A549 treated with AZD2906 at 1 μM for 4 hours (cell line): ENCODE data around the gene SUMO3. TPM values are rescaled to one million over a fixed set of nuclear protein-coding genes. Genes with fewer than 3 reads are reported as not detected.

Experiments
- total RNA-seq: library from RNA; stranded (reverse); fragments of 200-300 nt; extraction: Qiagen RNA extraction; gene quantifications from 5 replicates; pipeline ENCODE4 v1.2.3, GENCODE V29; 2022

SUMO3 gene
- 59.2 to 68.0 TPM (median 64.4 TPM) in 5 replicates for total RNA-seq

GRCh38 chr21:44817914-44818639 is at the start of gene SUMO3:
Gene SUMO3, minus strand, starts transcription at chr21:44818062. Its CDS starts 94 bp downstream, at chr21:44817968.

GRCh38 chr21:44801468-44802395 is 16.1 kb downstream of the SUMO3 start, which contains the start of gene UBE2G2:
Gene UBE2G2, minus strand, starts transcription at chr21:44801820. Its CDS starts 72 bp downstream, at chr21:44801748.

Other genes with a start within 250 kb of the SUMO3 start
- not detected in 5 replicates for gene KRTAP10-4, start 244.3 kb downstream of the SUMO3 start, total RNA-seq
- gene KRTAP10-5, start 237.5 kb downstream of the SUMO3 start, total RNA-seq, result not detected in 5 replicates
- not detected in 5 replicates for gene KRTAP10-6, start 225.6 kb downstream of the SUMO3 start, total RNA-seq
- gene KRTAP10-7, start 217.5 kb downstream of the SUMO3 start, total RNA-seq, result not detected in 5 replicates
- not detected in 5 replicates for gene KRTAP10-8, start 206.0 kb downstream of the SUMO3 start, total RNA-seq
- not detected in 5 replicates for gene KRTAP10-9, start 191.0 kb downstream of the SUMO3 start, total RNA-seq
- not detected in 5 replicates for gene KRTAP10-10, start 180.7 kb downstream of the SUMO3 start, total RNA-seq
- gene KRTAP10-11, start 171.6 kb downstream of the SUMO3 start, total RNA-seq, result not detected in 5 replicates
- gene KRTAP12-4, start 163.4 kb downstream of the SUMO3 start, total RNA-seq, result not detected in 5 replicates
- gene KRTAP12-3, start 160.1 kb downstream of the SUMO3 start, total RNA-seq, result not detected in 5 replicates
- not detected in 5 replicates for gene KRTAP12-2, start 151.1 kb downstream of the SUMO3 start, total RNA-seq
- gene KRTAP12-1, start 135.9 kb downstream of the SUMO3 start, total RNA-seq, result not detected in 5 replicates
- not detected in 5 replicates for gene KRTAP10-12, start 120.9 kb downstream of the SUMO3 start, total RNA-seq
- gene TSPEAR, start 106.5 kb downstream of the SUMO3 start, total RNA-seq, result not detected in 5 replicates
- 30.3 to 39.6 TPM (median 32.3 TPM) in 5 replicates for gene UBE2G2, start 16.2 kb downstream of the SUMO3 start, total RNA-seq
- gene PTTG1IP, start 55.6 kb upstream of the SUMO3 start, total RNA-seq, result 93.7 to 101 TPM (median 97.6 TPM) in 5 replicates
- gene ITGB2, start 102.8 kb upstream of the SUMO3 start, total RNA-seq, result 0.48 to 0.85 TPM (median 0.84 TPM) in 5 replicates
- 40.0 to 62.2 TPM (median 59.7 TPM) in 5 replicates for gene SLX9, start 122.0 kb upstream of the SUMO3 start, total RNA-seq